OCI-LY3 (cell line): Measurements from ENCODE around the gene PIBF1.

ENCODE experiments used
- CTCF ChIP-seq: fragments of 200-600, 300-600 bp; sonication (generic); IDR thresholded peaks from 2 replicates; pipeline ENCODE4 v1.5.1; 2014; ENCODE audit warnings: antibody characterized with exemption, low read length, low read depth
- EZH2phosphoT487 ChIP-seq: fragments of 200-600 bp; shearing (Covaris generic); IDR thresholded peaks from 2 replicates; pipeline ENCODE4 v1.6.1; 2018; ENCODE audit warnings: antibody characterized with exemption, mixed run types, low read depth

- TF ChIP-seq CTCF, result no peak; the same call in 1 of the 2 replicates
- TF ChIP-seq EZH2phosphoT487, result no peak
These were observed 277.0 kb downstream of the PIBF1 start, which contains the start of gene KLF5 for GRCh38 chr13:73058736-73059459.
